Activated CD4-positive, alpha-beta T cell treated with anti-CD3 and anti-CD28 coated beads, Interleukin-10, Interleukin-2, amounts not matched to agents 100 ng/mL and 50 ng/mL, durations not matched to agents 16 hours and 8 hours (primary cell): Measurements from ENCODE around the gene SYNDIG1.

Experiments
- DNase-seq: peaks from one replicate; pipeline ENCODE4 v3.0.0-alpha.2; 2020

SYNDIG1 gene

DNA sequence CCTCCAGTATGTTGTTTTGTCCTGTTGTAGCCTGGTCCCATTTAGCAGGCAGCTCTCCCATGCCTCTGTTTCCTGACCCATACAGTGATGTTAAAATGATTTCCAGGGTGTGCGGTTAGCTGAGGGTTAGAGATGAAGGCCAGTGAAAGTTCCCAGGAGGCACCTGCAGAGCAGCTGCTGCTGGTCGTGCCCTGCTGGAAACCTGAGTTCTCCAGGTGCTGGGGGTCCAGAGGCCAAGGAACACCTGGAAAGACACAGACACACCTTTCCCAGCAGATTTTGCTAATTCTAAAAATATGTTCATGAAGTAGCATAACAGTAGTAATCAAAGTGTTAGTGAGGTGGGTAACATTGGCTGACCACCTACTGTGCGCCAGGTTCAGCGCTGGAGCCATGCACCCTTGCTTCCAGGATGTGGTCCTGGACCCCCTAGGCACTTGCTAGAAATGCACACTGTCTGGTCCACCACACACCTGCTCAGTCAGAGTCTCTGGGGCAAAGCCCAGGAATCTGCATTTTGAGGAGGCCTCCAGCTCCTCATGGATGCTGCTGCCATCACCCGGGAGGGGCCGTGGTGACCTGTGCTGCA lies 118.7 kb downstream of the SYNDIG1 start:
- no peak for DNase-seq

DNA sequence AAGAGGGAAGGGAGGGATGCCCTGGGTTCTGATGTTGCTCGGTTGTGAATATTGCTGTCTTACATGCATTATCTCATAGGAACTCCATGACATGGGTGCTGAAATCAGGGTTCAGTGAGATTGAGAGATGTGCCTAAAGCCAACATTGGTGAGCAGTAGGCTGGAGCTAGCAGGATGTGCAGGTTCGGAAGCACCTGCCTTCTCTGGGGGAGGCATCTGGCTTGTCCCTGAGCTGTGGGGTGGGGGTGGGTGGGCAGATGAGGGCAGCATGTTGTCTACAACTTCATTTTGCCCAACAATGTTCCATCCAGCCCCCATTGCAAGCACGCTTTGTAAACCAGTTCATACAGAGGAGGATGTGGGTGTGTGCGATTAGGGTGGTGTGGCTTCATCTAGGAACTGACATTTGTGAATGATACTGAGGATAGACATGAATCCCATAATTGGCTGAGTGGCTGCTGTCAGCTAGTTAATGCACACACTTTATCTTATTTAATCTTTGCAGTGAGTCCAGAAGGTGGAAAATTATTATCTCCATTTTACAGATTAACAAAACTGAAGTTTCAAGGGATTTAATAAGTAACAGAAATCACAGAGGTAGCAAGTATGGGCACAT lies 119.4 kb downstream of the SYNDIG1 start:
- DNase-seq: no peak

DNA sequence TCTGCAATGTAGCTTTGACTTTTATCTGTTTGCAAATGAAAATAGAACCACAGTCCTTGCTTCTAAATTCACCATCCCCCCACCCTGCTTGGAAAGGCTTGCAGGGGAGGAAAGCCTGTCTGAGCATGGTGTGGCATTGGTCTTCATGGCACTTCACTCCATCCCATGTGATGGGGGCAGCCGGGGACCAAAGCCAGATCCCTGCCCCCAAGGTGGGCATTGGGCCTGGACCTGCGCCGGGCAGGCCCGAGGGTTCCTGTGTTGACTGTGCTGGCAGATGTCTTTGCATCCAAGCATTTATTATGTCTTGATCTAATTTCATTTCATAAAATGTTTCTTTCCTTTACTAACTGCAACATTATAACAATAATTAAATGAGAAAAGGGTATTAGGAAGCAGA lies 120.0 kb downstream of the SYNDIG1 start:
- no peak for DNase-seq

DNA sequence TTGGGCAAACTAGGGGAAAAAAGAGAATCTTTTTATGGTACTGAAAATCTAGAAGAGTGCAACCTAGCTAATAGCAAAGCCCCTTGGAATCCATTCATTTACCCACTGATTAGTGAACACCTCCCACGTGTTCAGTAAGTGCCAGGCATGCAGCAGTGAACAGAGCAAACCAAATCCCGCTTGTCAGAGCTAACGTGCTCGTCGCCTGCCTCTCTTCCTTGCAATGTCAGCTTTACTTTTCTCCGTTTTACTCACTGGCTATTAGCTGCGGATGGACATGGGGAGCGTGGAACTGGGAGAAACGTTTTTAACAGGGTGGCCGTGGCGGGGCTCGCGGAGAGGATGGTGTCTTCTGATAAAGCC lies 120.4 kb downstream of the SYNDIG1 start:
- DNase-seq: no peak

DNA sequence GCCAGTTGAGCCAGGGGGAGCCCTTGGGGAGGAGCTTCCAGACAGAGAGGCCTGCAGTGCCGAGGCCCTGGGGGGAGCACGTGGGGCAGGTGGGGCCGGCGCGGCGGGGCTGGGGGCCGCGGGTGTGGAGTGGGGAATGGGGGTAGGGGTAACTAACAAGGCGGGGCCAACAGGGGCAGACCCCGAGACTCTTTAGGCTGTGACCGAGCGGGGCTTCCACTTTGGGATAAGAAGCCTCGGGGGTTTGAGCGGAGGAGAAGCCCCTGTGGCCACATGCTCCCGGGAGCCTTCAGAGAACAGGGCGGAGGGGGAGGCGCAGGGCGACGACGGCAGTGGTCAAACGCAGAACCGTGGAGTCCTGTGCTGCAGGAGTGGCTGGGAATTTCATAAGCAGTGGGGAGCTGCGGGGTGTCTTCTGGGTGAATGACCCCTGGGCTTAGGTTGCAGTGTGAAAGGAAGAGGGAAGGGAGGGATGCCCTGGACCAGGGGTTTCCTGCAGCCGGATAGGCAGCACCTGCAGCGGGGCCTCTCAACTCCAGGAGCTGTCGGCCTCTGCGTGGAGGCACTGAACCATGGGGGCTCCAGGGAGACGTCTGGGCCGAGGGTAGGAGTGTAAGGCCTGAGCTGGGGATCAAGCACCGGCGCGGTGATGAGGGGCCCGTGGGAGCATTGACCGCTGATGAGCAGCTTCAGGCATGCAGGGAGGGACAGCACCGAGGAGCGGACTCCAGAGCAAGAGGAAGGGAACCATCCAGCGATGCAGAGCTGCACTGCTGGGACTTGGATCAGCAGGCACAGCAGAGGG lies 121.0 kb downstream of the SYNDIG1 start:
- DNase-seq: no peak

DNA sequence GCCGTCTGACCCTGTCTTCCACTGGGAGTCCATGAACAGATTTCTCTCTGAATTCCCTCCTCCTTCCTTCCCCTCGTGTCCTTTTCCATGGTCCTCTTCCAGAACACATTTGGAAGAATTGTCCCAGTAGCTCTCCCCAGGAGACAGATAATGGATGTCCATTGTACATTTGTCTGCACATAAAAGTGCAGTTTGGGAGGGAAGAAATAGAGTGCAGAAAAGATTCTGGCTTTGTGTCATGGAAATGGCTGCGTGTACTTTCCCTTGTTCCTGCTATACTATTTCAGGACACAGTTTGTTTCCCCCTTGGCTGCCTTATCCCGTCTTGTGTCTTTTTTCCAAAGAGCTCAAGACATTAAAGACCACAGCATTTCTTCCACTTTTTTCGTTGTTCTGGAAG lies 127.6 kb downstream of the SYNDIG1 start:
- DNase-seq: no peak

DNA sequence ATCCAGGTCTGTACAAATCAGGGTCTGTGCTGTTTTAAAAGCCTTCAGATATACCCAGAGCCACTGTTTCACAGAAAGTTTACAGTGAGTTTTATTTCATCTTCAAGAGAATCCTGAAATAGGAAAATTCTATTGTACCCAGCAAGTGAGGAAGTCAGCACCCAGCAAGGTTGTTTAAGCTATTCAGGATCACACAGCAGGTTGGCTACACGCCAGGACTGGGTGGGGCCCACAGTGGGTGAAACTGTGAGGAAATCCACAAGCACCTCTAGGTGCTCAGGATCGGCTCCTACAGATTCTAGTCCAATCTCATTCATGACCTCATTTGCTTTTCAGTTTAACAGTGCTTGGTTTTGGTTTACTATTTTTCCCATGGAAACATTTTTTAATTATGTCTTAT lies 128.9 kb downstream of the SYNDIG1 start:
- DNase-seq: no peak

DNA sequence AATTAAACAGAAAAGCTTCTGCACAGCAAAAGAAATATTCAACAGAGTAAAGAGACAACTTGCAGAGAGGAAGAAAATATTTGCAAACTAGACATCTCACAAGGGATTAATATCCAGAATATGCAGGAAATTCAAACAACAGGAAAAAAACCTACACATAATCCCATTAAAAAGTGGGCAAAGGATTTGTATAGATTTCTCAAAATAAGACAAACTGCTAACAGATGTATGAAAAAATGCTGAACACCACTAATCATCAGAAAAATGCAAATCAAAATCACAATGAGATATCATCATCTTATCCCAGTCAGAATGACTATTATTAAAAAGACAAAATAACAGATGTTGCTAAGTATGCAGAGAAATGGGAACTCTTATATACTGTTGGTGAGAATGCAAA lies 129.6 kb downstream of the SYNDIG1 start:
- no peak for DNase-seq

DNA sequence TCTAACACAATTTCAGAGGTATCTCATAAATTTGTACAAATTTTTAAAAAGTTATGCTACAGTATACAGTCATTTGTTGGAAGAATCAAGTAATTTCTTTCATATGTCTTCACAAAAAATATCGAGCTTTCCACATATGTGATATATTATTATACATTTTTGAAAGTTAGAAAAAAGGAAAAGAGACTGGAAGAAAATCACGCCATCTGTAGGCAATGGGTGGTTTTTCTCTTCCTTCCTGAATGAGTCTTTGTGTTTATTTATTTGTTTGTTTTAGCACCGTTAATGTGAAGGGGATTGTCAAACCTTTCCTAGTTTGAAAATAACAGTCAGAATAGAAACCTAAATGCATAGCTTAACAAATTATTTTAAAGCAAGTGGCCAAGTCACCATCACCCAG lies 130.6 kb downstream of the SYNDIG1 start:
- DNase-seq: no peak

DNA sequence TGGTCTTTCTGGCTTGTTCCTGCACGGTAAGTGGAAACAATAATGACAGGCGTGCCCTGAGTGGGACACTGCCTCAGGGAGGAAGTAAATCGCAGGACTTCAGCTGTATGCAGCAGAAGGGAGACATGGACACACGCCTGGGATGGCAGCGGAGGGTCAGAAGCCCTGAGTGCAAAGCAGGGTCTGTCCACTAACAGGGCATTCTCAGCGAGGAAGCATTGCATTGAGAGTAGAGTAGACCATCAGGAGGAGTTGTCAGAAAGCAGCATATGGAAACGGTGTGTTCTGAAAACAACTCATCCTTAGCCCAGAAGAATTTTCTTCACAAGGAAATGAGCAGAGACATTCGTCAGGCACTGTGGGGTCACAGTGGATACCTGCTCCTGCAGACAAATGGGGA lies 134.0 kb downstream of the SYNDIG1 start:
- DNase-seq: no peak

DNA sequence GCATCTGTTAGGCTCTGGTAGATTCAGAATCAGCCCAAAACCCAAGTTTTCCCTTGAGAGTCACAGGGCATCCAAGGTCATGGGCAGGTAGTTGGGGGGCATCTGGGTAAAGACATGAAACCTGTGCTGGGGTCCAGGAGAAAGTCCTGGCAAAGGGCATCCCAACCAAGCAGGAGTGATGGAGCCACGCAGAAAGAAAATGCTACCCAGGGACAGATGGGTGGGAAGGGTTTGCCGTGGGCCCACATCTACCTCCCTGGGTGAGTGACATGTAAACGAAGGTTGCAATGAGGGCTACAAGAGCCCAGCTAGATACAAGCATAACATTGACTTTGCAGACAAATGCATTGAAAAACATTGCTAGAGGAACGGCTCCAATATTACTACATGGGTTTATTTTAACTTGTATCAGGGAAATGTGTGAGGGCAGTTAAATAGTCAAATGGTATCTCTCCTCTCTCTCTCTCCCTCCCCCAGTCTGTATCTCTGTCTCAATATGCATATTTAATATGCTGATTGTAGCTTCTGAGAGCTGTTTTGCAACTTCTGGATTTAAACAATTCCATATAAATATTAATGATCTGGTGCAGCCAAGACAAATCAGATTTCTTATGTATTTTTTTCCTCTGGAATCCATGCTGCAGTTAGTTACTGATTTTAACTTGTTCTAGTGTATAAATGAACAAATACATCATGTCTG lies 135.7 kb downstream of the SYNDIG1 start:
- DNase-seq: no peak

DNA sequence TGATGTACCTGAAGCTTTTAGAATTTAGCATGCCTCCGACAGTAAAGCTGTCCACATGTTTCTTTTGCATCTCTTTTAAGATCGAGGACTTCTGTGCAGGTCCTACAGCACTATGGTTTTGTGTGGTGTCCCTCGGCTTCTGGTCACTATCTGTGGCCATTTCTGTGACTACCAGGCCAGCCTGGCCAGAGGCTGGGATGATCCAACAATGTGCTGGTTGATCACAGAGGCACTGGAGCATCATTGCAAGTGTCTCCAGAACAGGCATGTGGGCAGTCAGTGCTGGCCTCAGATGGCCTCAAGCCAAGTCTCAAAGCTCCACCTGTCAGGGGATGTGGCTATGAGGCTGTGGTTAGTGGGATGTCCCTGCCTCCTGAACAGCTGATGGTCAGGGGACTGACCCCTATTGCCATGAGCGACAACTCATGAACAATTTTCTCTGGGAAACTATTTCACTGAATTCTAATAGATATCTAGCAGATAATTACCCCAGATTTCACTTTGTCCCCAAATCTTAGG lies 136.6 kb downstream of the SYNDIG1 start:
- DNase-seq: no peak

DNA sequence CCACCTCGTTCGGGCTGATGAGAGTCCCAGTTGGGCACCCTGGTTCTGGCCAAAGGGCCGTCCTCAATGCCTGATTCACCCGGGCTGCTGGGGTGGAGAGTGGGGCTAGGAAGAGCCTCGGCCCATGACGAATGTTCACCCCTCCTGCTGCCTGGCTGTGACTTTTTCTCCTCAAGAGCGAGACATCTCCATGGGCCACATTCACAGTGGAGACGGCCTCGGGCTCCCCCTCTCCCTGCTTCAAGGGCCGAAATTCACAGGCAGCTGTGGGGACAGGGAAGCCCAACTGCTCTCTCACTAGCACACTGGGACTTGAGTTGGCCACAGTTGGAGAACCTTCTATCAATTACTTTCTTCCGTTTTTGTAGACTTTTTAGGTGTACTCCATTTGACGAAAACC lies 138.0 kb downstream of the SYNDIG1 start:
- DNase-seq: no peak

DNA sequence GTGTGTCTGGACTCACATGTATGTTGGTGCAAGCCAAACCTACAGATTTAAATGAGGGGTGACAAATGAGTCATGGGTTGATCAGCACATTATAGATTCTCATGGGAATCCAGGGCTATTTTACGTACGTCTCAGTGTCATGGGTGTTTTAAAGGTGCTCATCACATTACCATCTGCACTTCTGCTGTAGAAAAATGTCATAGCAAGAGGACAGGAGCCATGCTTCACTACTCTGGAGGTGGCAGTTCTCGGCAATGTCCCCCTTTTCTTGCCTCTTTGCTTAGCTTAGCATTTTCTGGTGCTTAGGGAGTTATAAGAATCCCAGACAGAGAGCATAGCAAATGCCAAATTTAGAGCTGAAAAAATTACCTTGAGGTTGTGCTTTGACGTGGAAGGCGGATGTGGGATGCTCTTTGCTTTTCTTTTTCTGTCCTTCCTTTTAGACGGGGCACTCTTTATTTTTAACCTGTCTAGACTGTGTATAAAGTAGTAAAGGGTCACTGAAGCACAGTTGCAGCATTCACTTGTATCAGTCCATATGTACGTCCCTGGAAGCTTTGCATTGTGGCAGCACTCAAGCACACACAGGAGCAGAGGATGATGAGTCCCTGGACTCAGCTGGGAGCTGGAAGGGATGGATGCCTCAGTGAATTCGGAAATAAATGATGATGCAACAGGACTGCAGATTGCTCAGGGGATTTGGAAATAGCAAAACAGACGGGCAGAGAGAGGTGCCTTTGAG lies 139.7 kb downstream of the SYNDIG1 start:
- DNase-seq: no peak

DNA sequence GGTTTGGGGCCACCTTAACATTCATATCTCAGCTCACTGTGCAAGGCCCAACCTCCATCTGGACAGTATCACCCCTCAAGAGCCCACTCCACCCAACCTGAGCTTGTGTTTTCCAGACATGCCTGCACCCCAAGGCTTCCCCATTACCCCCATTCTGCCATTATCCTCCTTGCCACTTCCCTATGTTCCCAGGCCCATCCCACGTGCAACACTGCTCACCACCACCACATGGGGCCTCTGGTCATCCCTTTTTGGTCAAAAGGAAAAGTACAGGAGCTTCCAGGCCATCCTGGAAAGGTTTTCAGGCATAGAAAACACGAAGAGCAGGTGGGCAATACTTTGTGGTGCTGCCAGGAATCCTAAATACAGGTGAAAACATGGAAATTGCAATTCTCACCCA lies 140.3 kb downstream of the SYNDIG1 start:
- no peak for DNase-seq

DNA sequence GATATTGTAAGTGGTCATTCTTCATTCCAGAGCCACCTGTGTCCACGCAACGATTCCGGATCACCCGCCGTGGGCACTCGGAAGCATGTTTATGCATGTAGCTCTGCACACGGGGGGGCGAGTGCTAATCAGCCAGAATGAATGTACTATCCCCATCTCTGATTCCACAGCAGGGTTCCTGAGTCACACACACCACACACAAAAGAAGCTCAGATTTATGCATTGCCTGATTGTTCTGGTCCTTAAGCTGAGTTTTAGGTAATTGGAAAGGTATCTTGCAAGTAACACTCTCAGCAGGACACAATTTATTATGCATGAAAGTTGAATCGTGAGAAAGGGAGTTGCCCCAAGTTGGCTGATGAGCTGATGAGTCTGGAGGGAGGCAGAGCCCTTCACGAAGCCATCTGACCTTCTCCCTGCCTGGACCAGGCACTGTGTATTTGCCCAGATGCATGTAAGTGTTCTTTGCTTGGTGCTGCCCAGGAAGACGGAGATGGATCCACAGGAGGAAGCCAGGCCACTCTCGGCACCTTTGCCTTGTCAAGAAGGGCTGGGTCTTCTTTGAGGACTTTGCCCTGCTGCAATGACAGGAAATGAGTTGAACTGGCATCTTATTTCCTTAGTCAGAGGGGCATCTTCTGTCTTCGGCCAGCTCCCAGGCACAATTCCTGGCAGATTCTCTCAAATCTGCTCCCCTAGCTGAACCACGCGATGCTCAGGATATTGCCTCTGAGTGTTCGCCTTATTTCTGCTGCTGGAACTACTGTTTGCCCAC lies 141.1 kb downstream of the SYNDIG1 start:
- DNase-seq: no peak

DNA sequence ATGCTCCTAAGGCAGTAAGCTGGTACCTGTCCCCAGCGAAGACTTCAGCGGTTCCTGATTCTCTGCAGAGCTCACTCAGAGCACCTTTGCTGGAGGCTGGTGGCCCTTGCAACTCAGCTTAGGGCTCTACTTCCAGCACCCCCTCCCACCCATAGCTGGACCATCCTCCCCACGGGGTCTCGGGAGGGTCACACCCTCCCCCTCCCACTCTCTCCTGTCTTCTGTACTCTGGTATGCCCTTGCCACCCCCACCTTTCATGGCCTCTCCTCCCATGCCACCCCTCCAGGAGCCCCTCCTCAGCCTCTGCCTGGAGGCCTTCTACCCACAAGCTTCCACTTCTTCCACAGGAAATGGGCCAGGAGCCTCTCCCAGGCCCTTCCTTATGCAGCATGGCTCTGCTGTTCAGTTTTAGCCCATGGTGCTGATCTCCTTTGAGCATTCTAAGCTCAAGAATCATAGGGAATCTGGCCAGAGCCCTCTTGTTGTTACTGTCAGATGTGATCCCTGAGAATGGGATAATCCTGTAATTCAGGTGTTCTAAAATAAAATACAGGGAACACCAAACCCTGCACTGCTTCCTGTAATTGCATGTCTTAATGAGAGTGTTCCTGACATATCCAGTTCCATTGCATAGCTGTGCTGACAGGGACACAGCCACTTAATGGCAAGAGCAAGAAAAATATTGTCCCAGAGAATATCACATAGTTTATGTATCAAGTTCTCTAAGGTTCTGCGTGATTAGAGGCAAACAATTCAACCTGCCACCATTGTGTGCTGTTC lies 142.1 kb downstream of the SYNDIG1 start:
- DNase-seq: no peak

DNA sequence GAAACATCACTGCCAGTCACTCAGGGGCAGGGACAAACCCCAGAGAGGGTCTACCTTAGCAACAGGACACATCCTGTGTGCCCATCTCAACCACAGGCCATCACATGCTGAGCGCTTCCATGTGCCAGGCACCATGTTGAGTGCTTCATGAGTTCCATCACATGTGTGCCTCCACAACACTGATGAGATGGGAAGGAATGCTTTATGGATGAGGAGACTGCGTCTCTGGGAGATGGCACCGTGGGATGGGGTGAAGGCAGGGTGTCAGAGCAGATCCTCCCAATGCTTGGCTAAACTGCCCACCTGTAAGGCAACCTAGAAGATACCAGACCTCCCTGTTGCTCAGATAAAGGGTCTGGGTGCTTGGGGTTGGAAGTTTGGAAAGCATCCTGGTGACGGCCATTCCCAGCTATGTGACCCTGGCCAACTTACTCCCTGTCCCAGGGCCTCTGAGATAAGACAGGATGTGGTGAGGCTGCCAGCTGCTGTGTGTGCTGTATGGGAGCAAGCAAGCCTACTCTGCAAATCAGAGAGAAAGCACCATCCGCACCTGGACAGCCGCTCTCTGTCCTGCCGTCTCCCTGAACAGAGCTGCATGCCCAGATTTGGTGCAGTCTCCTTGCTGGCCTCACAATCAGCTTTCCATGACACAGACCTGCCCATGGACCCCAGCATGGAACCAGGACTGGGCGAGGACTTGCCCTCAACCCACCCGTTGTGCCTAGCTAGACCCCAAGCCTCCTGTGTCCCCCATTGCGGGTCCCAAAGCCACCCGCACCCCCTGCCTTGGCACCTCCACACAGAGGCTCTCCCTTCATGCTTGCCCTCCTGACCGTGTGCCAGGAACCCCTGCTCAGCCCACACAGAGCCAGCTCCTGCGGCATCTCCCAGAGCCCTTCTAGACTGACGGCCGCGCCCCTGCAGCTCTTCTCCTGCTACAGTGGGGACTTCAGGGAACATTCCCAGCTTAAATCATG lies 143.7 kb downstream of the SYNDIG1 start:
- no peak for DNase-seq

DNA sequence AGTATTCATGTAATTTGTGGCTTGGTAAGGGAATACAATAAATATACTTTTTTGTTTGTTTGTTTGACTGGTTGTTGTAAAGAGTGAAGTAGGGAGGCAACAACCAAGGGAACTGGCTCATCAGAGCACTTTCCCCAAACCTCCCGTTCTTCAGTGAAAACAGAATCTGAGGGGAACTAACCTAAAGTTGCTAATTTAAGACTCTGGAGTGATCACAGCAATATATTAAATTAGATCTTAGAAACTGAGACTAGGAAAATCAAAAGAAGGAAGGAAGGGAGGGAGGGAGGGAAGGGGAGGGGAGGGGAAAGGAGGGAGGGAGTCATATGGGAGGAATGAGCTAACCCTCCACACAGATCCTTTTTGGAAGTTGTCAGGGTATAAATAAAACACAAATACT lies 144.9 kb downstream of the SYNDIG1 start:
- DNase-seq: no peak

DNA sequence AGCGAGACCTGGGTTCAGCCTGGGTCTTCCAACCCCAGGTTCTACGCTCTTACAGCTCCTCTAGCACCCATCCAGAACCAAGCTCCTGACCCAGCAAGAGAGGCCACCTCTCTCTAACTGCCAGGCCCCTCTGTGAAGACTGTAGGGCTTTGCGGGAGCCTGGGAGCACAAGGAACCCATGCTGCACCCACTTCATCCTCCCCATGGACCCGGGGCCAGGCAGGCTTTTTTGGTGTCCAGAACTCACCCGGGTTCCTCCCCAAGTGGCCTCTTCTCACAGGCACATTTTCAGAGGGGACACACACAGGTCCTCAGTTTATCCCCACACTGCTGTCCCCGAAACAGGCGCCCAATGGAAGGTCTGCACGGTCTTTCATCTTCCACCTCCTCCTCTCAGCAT lies 145.9 kb downstream of the SYNDIG1 start:
- no peak for DNase-seq
